ENCODE results near the gene ERC2.

Gene ERC2

GRCh38 chr3:55571216-55571813, 897.0 kb downstream of the ERC2 start:
- H3K4me2 ChIP-seq (ENCODE audit: low read depth, low read length, poor library complexity, severe bottlenecking) = no peak overlapping the region
- no peaks in the 10 kb centered on the region for H4K20me1 ChIP-seq (ENCODE audit: low read depth, low read length)
- no peaks in the 10 kb centered on the region for H3K79me2 ChIP-seq (ENCODE audit: insufficient read depth, low read length)
- no peaks in the 10 kb centered on the region for H3K27me3 ChIP-seq (ENCODE audit: low read length)
- no peaks in the 10 kb centered on the region for H3F3A ChIP-seq (ENCODE audit: insufficient read depth)
- H3K9me2 ChIP-seq (replicated peaks; ENCODE audit: insufficient read depth, low read length) = no peaks in the 10 kb centered on the region
- no peak overlapping the region for H3K27ac ChIP-seq (ENCODE audit: low read depth, low read length)
- H2AFZ ChIP-seq (ENCODE audit: low read depth, low read length, severe bottlenecking) = no peak overlapping the region
- no peaks in the 10 kb centered on the region for H3K9me3 ChIP-seq (ENCODE audit: insufficient read depth, low read length)
- H3K9ac ChIP-seq (ENCODE audit: low read length) = no peak overlapping the region
- no peak overlapping the region for H3K4me3 ChIP-seq (ENCODE audit: insufficient read depth, low read length, poor library complexity, severe bottlenecking)
- H3K36me3 ChIP-seq (ENCODE audit: low read length) = no peaks in the 10 kb centered on the region
- TF ChIP-seq EZH2phosphoT487 (conservative IDR thresholded peaks at IDR 0.05; ENCODE audit: low read length) (no peak), CTCF (IDR thresholded peaks at IDR 0.05; ENCODE audit: insufficient read depth, low read length, poor library complexity, severe bottlenecking) (no peak)

GRCh38 chr3:55570271-55570711, 898.0 kb downstream of the ERC2 start:
- H3K9me2 ChIP-seq (replicated peaks; ENCODE audit: insufficient read depth, low read length) = no peaks in the 10 kb centered on the region
- H3K4me3 ChIP-seq (ENCODE audit: insufficient read depth, low read length, poor library complexity, severe bottlenecking) = no peak overlapping the region
- no peaks in the 10 kb centered on the region for H3F3A ChIP-seq (ENCODE audit: insufficient read depth)
- H3K9ac ChIP-seq (ENCODE audit: low read length) = no peak overlapping the region
- no peak overlapping the region for H3K4me2 ChIP-seq (ENCODE audit: low read depth, low read length, poor library complexity, severe bottlenecking)
- TF ChIP-seq EZH2phosphoT487 (conservative IDR thresholded peaks at IDR 0.05; ENCODE audit: low read length) (no peak), CTCF (IDR thresholded peaks at IDR 0.05; ENCODE audit: insufficient read depth, low read length, poor library complexity, severe bottlenecking) (no peak)
- H3K27me3 ChIP-seq (ENCODE audit: low read length) = no peaks in the 10 kb centered on the region
- H3K9me3 ChIP-seq (ENCODE audit: insufficient read depth, low read length) = no peaks in the 10 kb centered on the region
- no peaks in the 10 kb centered on the region for H4K20me1 ChIP-seq (ENCODE audit: low read depth, low read length)
- H3K27ac ChIP-seq (ENCODE audit: low read depth, low read length) = no peak overlapping the region
- H2AFZ ChIP-seq (ENCODE audit: low read depth, low read length, severe bottlenecking) = no peak overlapping the region
- no peaks in the 10 kb centered on the region for H3K36me3 ChIP-seq (ENCODE audit: low read length)
- H3K79me2 ChIP-seq (ENCODE audit: insufficient read depth, low read length) = no peaks in the 10 kb centered on the region

- H4K20me1 ChIP-seq (ENCODE audit: low read depth, low read length) = no peaks in the 10 kb centered on the region
- H3K4me3 ChIP-seq (ENCODE audit: insufficient read depth, low read length, poor library complexity, severe bottlenecking) = no peak overlapping the region
- no peaks in the 10 kb centered on the region for H3F3A ChIP-seq (ENCODE audit: insufficient read depth)
- no peaks in the 10 kb centered on the region for H3K79me2 ChIP-seq (ENCODE audit: insufficient read depth, low read length)
- H3K9ac ChIP-seq (ENCODE audit: low read length) = no peak overlapping the region
- no peak overlapping the region for H2AFZ ChIP-seq (ENCODE audit: low read depth, low read length, severe bottlenecking)
- TF ChIP-seq EZH2phosphoT487 (conservative IDR thresholded peaks at IDR 0.05; ENCODE audit: low read length) (no peak), CTCF (IDR thresholded peaks at IDR 0.05; ENCODE audit: insufficient read depth, low read length, poor library complexity, severe bottlenecking) (no peak)
- H3K9me2 ChIP-seq (replicated peaks; ENCODE audit: insufficient read depth, low read length) = no peaks in the 10 kb centered on the region
- no peaks in the 10 kb centered on the region for H3K27me3 ChIP-seq (ENCODE audit: low read length)
- no peak overlapping the region for H3K4me2 ChIP-seq (ENCODE audit: low read depth, low read length, poor library complexity, severe bottlenecking)
- H3K27ac ChIP-seq (ENCODE audit: low read depth, low read length) = no peak overlapping the region
- H3K9me3 ChIP-seq (ENCODE audit: insufficient read depth, low read length) = no peaks in the 10 kb centered on the region
- no peaks in the 10 kb centered on the region for H3K36me3 ChIP-seq (ENCODE audit: low read length)
Observed at GRCh38 chr3:55569033-55569599, 899.2 kb downstream of the ERC2 start.

All from SU-DHL-6 (cell line).